Fibroblast of the conjunctiva (primary cell): ENCODE measurements around the gene STIP1.
A peak's percentile ranks its signal among the peaks of the same experiment; 100 is the strongest.

ENCODE experiments used
- DNase-seq: peaks from one replicate; pipeline ENCODE4 v3.0.0-alpha.2; 2010; ENCODE audit warnings: low read depth

Gene STIP1

GRCh38 chr11:64185693-64186491 is at the start of gene STIP1:
TSS of gene STIP1 (plus strand) at chr11:64186171. CDS start at chr11:64186262, 91 bp downstream.
- peak; percentile 100 for DNase-seq

GRCh38 chr11:64136765-64137441 is 49.1 kb upstream of the STIP1 start:
- no peak for DNase-seq

GRCh38 chr11:64138398-64138797 is 47.6 kb upstream of the STIP1 start:
- no peak for DNase-seq

GRCh38 chr11:64139049-64139448 is 46.9 kb upstream of the STIP1 start:
- DNase-seq, result no peak

- no peak for DNase-seq
These were observed 45.9 kb upstream of the STIP1 start for GRCh38 chr11:64140082-64140481.

GRCh38 chr11:64141081-64141783 is 44.7 kb upstream of the STIP1 start:
- DNase-seq, result no peak

- no peak for DNase-seq
These were observed 41.1 kb upstream of the STIP1 start for GRCh38 chr11:64144587-64145472.

- peak; percentile 28 for DNase-seq
These were observed 39.7 kb upstream of the STIP1 start for GRCh38 chr11:64146036-64146955.

GRCh38 chr11:64148226-64148916 is 37.6 kb upstream of the STIP1 start:
- peak; percentile 61 for DNase-seq

GRCh38 chr11:64148917-64149617 is 36.9 kb upstream of the STIP1 start:
- DNase-seq, result no peak

- no peak for DNase-seq
These were observed 35.9 kb upstream of the STIP1 start for GRCh38 chr11:64150051-64150450.

- no peak for DNase-seq
These were observed 35.3 kb upstream of the STIP1 start for GRCh38 chr11:64150481-64151239.

- DNase-seq, result no peak
These were observed 34.6 kb upstream of the STIP1 start for GRCh38 chr11:64151337-64151736.

- peak; percentile 8 for DNase-seq
These were observed 32.9 kb upstream of the STIP1 start for GRCh38 chr11:64152841-64153691.

- DNase-seq, result no peak
These were observed 32.2 kb upstream of the STIP1 start for GRCh38 chr11:64153812-64154211.

GRCh38 chr11:64156235-64157011 is 29.5 kb upstream of the STIP1 start:
- no peak for DNase-seq
